B cell (primary cell): ENCODE data around the gene SMURF2. TPM values are rescaled to one million over a fixed set of nuclear protein-coding genes. Genes with fewer than 3 reads are reported as not detected.

Source experiments
- ATAC-seq: fragments of 200-7000 bp; cut with Tn5 transposase; one replicate; pipeline ENCODE4 v1.10.0; 2021; ENCODE audit warnings: low read depth, mild to moderate bottlenecking, moderate number of reproducible peaks, moderate library complexity
- CTCF ChIA-PET: fragments of 350-600 bp; sonication (Branson Sonifier 250); formaldehyde crosslinking; loops from one replicate; lab custom pipeline; 2021; ENCODE audit warnings: antibody characterized with exemption, inconsistent platforms; lab: Charles Lee
- POLR2A ChIA-PET: fragments of 350-600 bp; sonication (Branson Sonifier 250); formaldehyde crosslinking; loops from one replicate; lab custom pipeline; 2021; ENCODE audit warnings: antibody characterized with exemption; lab: Charles Lee
- DNase-seq: peaks from one replicate; pipeline ENCODE4 v3.0.0; 2013
- H2AFZ ChIP-seq: 2 replicates; pipeline ENCODE4 v1.6.1; 2012; ENCODE audit warnings: mild to moderate bottlenecking, low read depth, low read length; ENCODE audit not compliant: insufficient read depth, poor library complexity, severe bottlenecking
- H3K27ac ChIP-seq, 2 donors: 1 replicate in 1 of 2; 2 replicates in 1 of 2; pipeline ENCODE4 v1.5.1; 2012 to 2013; ENCODE audit warnings: low read length in 2 of 2, mild to moderate bottlenecking in 2 of 2, moderate library complexity in 1 of 2
- H3K27me3 ChIP-seq, 4 experiments: fragments of 200-600 bp in 1 of 4; sonication (generic) in 1 of 4; replicated peaks in 1 of 4; 1 replicate in 2 of 4; 2 replicates in 2 of 4; pipeline versions ENCODE4 v1.6.1 to v1.7.0; 2013 to 2016; ENCODE audit warnings: low read length in 3 of 4, mild to moderate bottlenecking in 2 of 4, mixed read lengths in 1 of 4, moderate library complexity in 1 of 4; ENCODE audit not compliant: insufficient read depth in 4 of 4, control insufficient read depth in 3 of 4; ENCODE audit errors: control extremely low read depth in 1 of 4
- H3K36me3 ChIP-seq, 2 experiments: replicated peaks in 1 of 2; 1 replicate in 1 of 2; 2 replicates in 1 of 2; pipeline versions ENCODE4 v1.6.1 to v1.7.1; 2013; ENCODE audit warnings: low read length in 1 of 2; ENCODE audit not compliant: insufficient read depth in 2 of 2, control insufficient read depth in 1 of 2; ENCODE audit errors: control extremely low read depth in 1 of 2, extremely low read depth in 1 of 2
- H3K4me1 ChIP-seq, 2 donors: fragments of 200-600 bp in 1 of 2; sonication (generic) in 1 of 2; 1 replicate in 1 of 2; 2 replicates in 1 of 2; pipeline versions ENCODE4 v1.5.1 to v1.6.1; 2013 to 2017; ENCODE audit warnings: low read length in 2 of 2; ENCODE audit not compliant: control insufficient read depth in 2 of 2, insufficient read depth in 2 of 2
- H3K4me2 ChIP-seq: replicated peaks from 2 replicates; pipeline ENCODE3; 2012; ENCODE audit warnings: mild to moderate bottlenecking, low read depth, low read length; ENCODE audit not compliant: poor library complexity, severe bottlenecking
- H3K4me3 ChIP-seq, 5 experiments: fragments of 200-600 bp in 1 of 5; sonication (generic) in 1 of 5; 1 replicate in 3 of 5; 2 replicates in 2 of 5; pipeline versions ENCODE4 v1.5.1 to v1.7.0; 2011 to 2016; ENCODE audit warnings: low read length in 4 of 5, mild to moderate bottlenecking in 4 of 5, low read depth in 2 of 5, control low read depth in 1 of 5, moderate library complexity in 1 of 5; ENCODE audit not compliant: insufficient read depth in 1 of 5; ENCODE audit errors: control extremely low read depth in 1 of 5, extremely low read depth in 1 of 5
- H3K79me2 ChIP-seq: fragments of 200-600 bp; sonication (generic); one replicate; pipeline ENCODE4 v1.6.0; 2016; ENCODE audit warnings: low read length; ENCODE audit not compliant: control insufficient read depth, insufficient read depth
- H3K9ac ChIP-seq: fragments of 200-600 bp; sonication (generic); 2 replicates; pipeline ENCODE4 v1.6.1; 2017; ENCODE audit warnings: mild to moderate bottlenecking, low read length, moderate library complexity
- H3K9me3 ChIP-seq, 3 donors: one replicate each; pipeline versions ENCODE4 v1.6.1 to v1.7.1; 2013; ENCODE audit warnings: low read length in 2 of 3; ENCODE audit not compliant: control insufficient read depth in 2 of 3, insufficient read depth in 1 of 3; ENCODE audit errors: control extremely low read depth in 1 of 3
- H4K20me1 ChIP-seq: 2 replicates; pipeline ENCODE4 v1.6.0; 2012; ENCODE audit warnings: mild to moderate bottlenecking, low read length; ENCODE audit not compliant: insufficient read depth, control insufficient read depth, poor library complexity, severe bottlenecking
- H3K27ac Mint-ChIP-seq: one replicate; pipeline ENCODE4 v1.8.0; 2021; ENCODE audit warnings: mixed read lengths
- H3K27me3 Mint-ChIP-seq: one replicate; pipeline ENCODE4 v1.8.0; 2021; ENCODE audit warnings: mixed read lengths
- H3K4me1 Mint-ChIP-seq: one replicate; pipeline ENCODE4 v1.8.0; 2021; ENCODE audit warnings: mixed read lengths
- H3K4me3 Mint-ChIP-seq: one replicate; pipeline ENCODE4 v1.8.0; 2021; ENCODE audit warnings: mixed read lengths
- H3K9me3 Mint-ChIP-seq: one replicate; pipeline ENCODE4 v1.8.0; 2022; ENCODE audit warnings: mixed read lengths; ENCODE audit not compliant: insufficient read depth
- EZH2 ChIP-seq: IDR thresholded peaks from 2 replicates; pipeline ENCODE4 v1.6.1; 2012; ENCODE audit warnings: borderline replicate concordance, low read depth, mild to moderate bottlenecking, moderate library complexity, low read length; ENCODE audit not compliant: insufficient read depth, poor library complexity, severe bottlenecking
- WGBS: methylation state at CpG from one replicate; pipeline ENCODE4 v1.1.5; 2013; ENCODE audit warnings: missing lambda C conversion rate; ENCODE audit not compliant: insufficient coverage; 5-methylcytosine and 5-hydroxymethylcytosine counted together
- intact Hi-C: fragments of 100-400 bp; cut with micrococcal nuclease; formaldehyde crosslinking; loops from one replicate; pipeline ENCODE4 v1.10.0; 2022
- polyA plus RNA-seq: library from polyadenylated mRNA; depleted of rRNA; stranded (reverse); fragments of >200 nt; gene quantifications from 2 replicates; pipeline ENCODE4 v1.2.3, GENCODE V29; 2012
- total RNA-seq, 2 donors: library from RNA; stranded (reverse); fragments of 120-200 nt in 1 of 2; gene quantifications; 1 replicate in 1 of 2; 2 replicates in 1 of 2; pipeline versions ENCODE4 v1.2.3 to v1.2.4, GENCODE V29; 2013 to 2022
- TF ChIP-seq, protein P1 (sequence below): fragments of 200-600 bp; IDR thresholded peaks from one replicate; pipeline ENCODE4 v1.8.0; 2022; ENCODE audit warnings: antibody characterized with exemption, mild to moderate bottlenecking

Gene SMURF2
- total and polyA plus RNA-seq, 2 donors (not counting 1 experiment from before 2014, with no cell fraction given) = 9.2 to 32.8 TPM

DNA sequence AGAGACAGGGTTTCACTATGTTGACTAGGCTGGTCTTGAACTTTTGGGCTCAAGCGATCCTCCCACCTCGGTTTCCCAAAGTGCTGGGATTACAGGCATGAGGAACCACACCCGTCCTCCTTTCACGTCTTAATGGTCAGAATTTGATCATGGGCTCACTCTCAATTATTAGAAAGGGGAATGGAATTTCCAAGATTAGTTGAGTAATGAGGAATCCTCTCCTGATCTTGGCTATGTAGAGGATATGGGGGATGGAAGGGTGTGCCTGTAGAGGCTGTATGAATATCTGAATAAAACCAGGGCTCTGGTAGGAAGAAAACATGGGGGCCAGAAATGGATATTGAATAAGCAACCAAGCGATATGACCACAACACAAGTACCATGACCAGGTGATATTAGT, 25.9 kb upstream of the SMURF2 start:
- H4K20me1 ChIP-seq = no peaks in the 10 kb centered on the region
- no peak overlapping the region for H3K4me3 Mint-ChIP-seq
- DNase-seq (no peak), ATAC-seq (no peak)
- H3K27me3 ChIP-seq = no peaks in the 10 kb centered on the region
- no peaks in the 10 kb centered on the region for H3K79me2 ChIP-seq
- no peaks in the 10 kb centered on the region for H3K4me1 ChIP-seq
- H3K27me3 Mint-ChIP-seq = no peaks in the 10 kb centered on the region
- WGBS = 91% methylated on average over 4 of the region's 5 CpGs
- no peak overlapping the region for H2AFZ ChIP-seq
- ChIA-PET CTCF (interaction anchor here (0.6 kb wide), 1 partner anchor 221 kb away, joined by 3 read pairs; no protein-coding TSS in a partner anchor), POLR2A (no interaction called here)
- no peak overlapping the region for H3K27ac Mint-ChIP-seq
- intact Hi-C loops = no loop called here
- no peak overlapping the region for H3K4me3 ChIP-seq
- TF ChIP-seq, protein P1, sequence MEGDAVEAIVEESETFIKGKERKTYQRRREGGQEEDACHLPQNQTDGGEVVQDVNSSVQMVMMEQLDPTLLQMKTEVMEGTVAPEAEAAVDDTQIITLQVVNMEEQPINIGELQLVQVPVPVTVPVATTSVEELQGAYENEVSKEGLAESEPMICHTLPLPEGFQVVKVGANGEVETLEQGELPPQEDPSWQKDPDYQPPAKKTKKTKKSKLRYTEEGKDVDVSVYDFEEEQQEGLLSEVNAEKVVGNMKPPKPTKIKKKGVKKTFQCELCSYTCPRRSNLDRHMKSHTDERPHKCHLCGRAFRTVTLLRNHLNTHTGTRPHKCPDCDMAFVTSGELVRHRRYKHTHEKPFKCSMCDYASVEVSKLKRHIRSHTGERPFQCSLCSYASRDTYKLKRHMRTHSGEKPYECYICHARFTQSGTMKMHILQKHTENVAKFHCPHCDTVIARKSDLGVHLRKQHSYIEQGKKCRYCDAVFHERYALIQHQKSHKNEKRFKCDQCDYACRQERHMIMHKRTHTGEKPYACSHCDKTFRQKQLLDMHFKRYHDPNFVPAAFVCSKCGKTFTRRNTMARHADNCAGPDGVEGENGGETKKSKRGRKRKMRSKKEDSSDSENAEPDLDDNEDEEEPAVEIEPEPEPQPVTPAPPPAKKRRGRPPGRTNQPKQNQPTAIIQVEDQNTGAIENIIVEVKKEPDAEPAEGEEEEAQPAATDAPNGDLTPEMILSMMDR = no peak
- no peak for TF ChIP-seq EZH2
- H3K36me3 ChIP-seq = no peaks in the 10 kb centered on the region
- H3K9me3 ChIP-seq = no peaks in the 10 kb centered on the region
- no peak overlapping the region for H3K27ac ChIP-seq
- H3K4me2 ChIP-seq = no peak overlapping the region
- no peaks in the 10 kb centered on the region for H3K9me3 Mint-ChIP-seq
- no peak overlapping the region for H3K9ac ChIP-seq
- no peaks in the 10 kb centered on the region for H3K4me1 Mint-ChIP-seq

DNA sequence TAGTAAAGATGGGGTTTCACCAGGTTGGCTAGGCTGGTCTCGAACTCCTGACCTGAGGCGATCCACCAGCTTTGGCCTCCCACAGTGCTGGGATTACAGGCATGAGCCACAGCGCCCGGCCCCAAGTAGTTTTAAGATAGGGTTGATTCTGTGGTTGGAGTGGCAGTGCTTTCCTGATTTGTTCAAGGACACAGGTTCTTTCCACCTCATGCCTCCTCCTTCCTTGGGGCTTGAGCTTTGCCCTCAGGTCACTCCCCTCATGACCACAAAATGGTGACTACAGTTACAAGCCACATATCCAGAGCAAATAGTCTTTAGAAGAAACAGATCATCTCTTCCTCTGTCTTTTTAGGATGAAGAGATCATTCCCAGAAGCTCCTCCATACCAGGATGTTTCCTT, 25.3 kb upstream of the SMURF2 start:
- H3K36me3 ChIP-seq = no peaks in the 10 kb centered on the region
- H3K27ac ChIP-seq = no peak overlapping the region
- no peaks in the 10 kb centered on the region for H3K79me2 ChIP-seq
- no CpG with 5 or more reads among the region's 4 CpGs for WGBS
- no peaks in the 10 kb centered on the region for H3K27me3 Mint-ChIP-seq
- H4K20me1 ChIP-seq = no peaks in the 10 kb centered on the region
- no peak overlapping the region for H3K4me3 Mint-ChIP-seq
- no peak overlapping the region for H3K4me2 ChIP-seq
- no peak overlapping the region for H3K27ac Mint-ChIP-seq
- intact Hi-C loops = no loop called here
- no peak overlapping the region for H2AFZ ChIP-seq
- H3K9me3 ChIP-seq = no peaks in the 10 kb centered on the region
- H3K9ac ChIP-seq = no peak overlapping the region
- DNase-seq (no peak), ATAC-seq (no peak)
- TF ChIP-seq, protein P1 = no peak
- TF ChIP-seq EZH2 = no peak
- ChIA-PET CTCF (interaction anchor here (1.3 kb wide), 1 partner anchor 11 kb away, joined by 3 read pairs; no protein-coding TSS in a partner anchor), POLR2A (no interaction called here)
- no peak overlapping the region for H3K4me3 ChIP-seq
- no peaks in the 10 kb centered on the region for H3K27me3 ChIP-seq
- no peaks in the 10 kb centered on the region for H3K4me1 Mint-ChIP-seq
- H3K4me1 ChIP-seq = no peaks in the 10 kb centered on the region
- H3K9me3 Mint-ChIP-seq = no peaks in the 10 kb centered on the region
